Duodenal mucosa (tissue), 2 donors: Measurements from ENCODE around the gene PLCB4.

Experiments used
- H3K27ac ChIP-seq: one replicate; pipeline ENCODE4 v1.7.0; 2013; ENCODE audit warnings: low read depth, low read length
- H3K27me3 ChIP-seq, 2 donors: one replicate each; pipeline ENCODE4 v1.7.0; 2013; ENCODE audit warnings: low read length in 2 of 2, control low read depth in 1 of 2; ENCODE audit not compliant: insufficient read depth in 2 of 2, control insufficient read depth in 1 of 2
- H3K36me3 ChIP-seq, 2 donors: one replicate each; pipeline ENCODE4 v1.7.0; 2013; ENCODE audit warnings: low read length in 2 of 2, control low read depth in 1 of 2; ENCODE audit not compliant: insufficient read depth in 2 of 2, control insufficient read depth in 1 of 2
- H3K4me1 ChIP-seq, 2 donors: one replicate each; pipeline ENCODE4 v1.7.0; 2013; ENCODE audit warnings: low read length in 2 of 2, control low read depth in 1 of 2; ENCODE audit not compliant: insufficient read depth in 2 of 2, control insufficient read depth in 1 of 2
- H3K4me3 ChIP-seq, 2 donors: one replicate each; pipeline ENCODE4 v1.7.0; 2013; ENCODE audit warnings: low read length in 2 of 2, low read depth in 1 of 2
- H3K9ac ChIP-seq, 2 donors: one replicate each; pipeline ENCODE4 v1.7.0; 2013; ENCODE audit warnings: low read length in 2 of 2, low read depth in 1 of 2
- H3K9me3 ChIP-seq, 2 donors: one replicate each; pipeline ENCODE4 v1.7.0; 2013; ENCODE audit warnings: low read length in 2 of 2, control low read depth in 1 of 2; ENCODE audit not compliant: control insufficient read depth in 1 of 2

PLCB4 gene

GRCh38 chr20:9493803-9494202 is 424.9 kb downstream of the PLCB4 start:
- H3K27ac ChIP-seq = no peak overlapping the region
- H3K36me3 ChIP-seq = no peaks in the 10 kb centered on the region
- H3K9ac ChIP-seq = no peak overlapping the region
- H3K9me3 ChIP-seq = no peaks in the 10 kb centered on the region
- H3K27me3 ChIP-seq = no peaks in the 10 kb centered on the region
- H3K4me1 ChIP-seq = no peaks in the 10 kb centered on the region
- H3K4me3 ChIP-seq = no peak overlapping the region

- H3K27me3 ChIP-seq = no peaks in the 10 kb centered on the region
- no peaks in the 10 kb centered on the region for H3K9me3 ChIP-seq
- peaks cover 0 to 6% of the 10 kb centered on the region in 2 donors for H3K4me1 ChIP-seq
- H3K4me3 ChIP-seq = no peak overlapping the region
- no peaks in the 10 kb centered on the region for H3K36me3 ChIP-seq
- H3K9ac ChIP-seq = no peak overlapping the region
- H3K27ac ChIP-seq = no peak overlapping the region
These were observed 426.8 kb downstream of the PLCB4 start for GRCh38 chr20:9495701-9496100.

- Histone ChIP-seq H3K9ac (no peak overlapping the region), H3K9me3 (no peaks in the 10 kb centered on the region), H3K4me1 (peaks cover 0 to 6% of the 10 kb centered on the region in 2 donors)
These were observed 427.3 kb downstream of the PLCB4 start for GRCh38 chr20:9496155-9496554.

GRCh38 chr20:9498322-9498721 is 429.4 kb downstream of the PLCB4 start:
- no peaks in the 10 kb centered on the region for H3K27me3 ChIP-seq
- H3K9ac ChIP-seq = no peak overlapping the region
- no peak overlapping the region for H3K27ac ChIP-seq
- peaks cover 0 to 6% of the 10 kb centered on the region in 2 donors for H3K4me1 ChIP-seq
- no peaks in the 10 kb centered on the region for H3K36me3 ChIP-seq
- no peaks in the 10 kb centered on the region for H3K9me3 ChIP-seq
- H3K4me3 ChIP-seq = no peak overlapping the region

More at GRCh38 chr20:9496155-9496554, 427.3 kb downstream of the PLCB4 start:
- Histone ChIP-seq H3K27me3 (no peaks in the 10 kb centered on the region), H3K27ac (no peak overlapping the region), H3K36me3 (no peaks in the 10 kb centered on the region), H3K4me3 (no peak overlapping the region)

GRCh38 chr20:9499126-9499899 is 430.4 kb downstream of the PLCB4 start:
- H3K4me1 ChIP-seq = peaks cover 0 to 6% of the 10 kb centered on the region in 2 donors

GRCh38 chr20:9500121-9500520 is 431.2 kb downstream of the PLCB4 start:
- H3K27me3 ChIP-seq = no peaks in the 10 kb centered on the region
- no peak overlapping the region for H3K4me3 ChIP-seq
- peaks cover 0 to 6% of the 10 kb centered on the region in 2 donors for H3K4me1 ChIP-seq
- H3K9me3 ChIP-seq = no peaks in the 10 kb centered on the region
- no peak overlapping the region for H3K9ac ChIP-seq
- no peaks in the 10 kb centered on the region for H3K36me3 ChIP-seq
- H3K27ac ChIP-seq = no peak overlapping the region

More at GRCh38 chr20:9499126-9499899, 430.4 kb downstream of the PLCB4 start:
- no peak overlapping the region for H3K4me3 ChIP-seq
- H3K27ac ChIP-seq = no peak overlapping the region
- no peaks in the 10 kb centered on the region for H3K27me3 ChIP-seq
- H3K9ac ChIP-seq = no peak overlapping the region
- H3K9me3 ChIP-seq = no peaks in the 10 kb centered on the region
- H3K36me3 ChIP-seq = no peaks in the 10 kb centered on the region

GRCh38 chr20:9501473-9501872 is 432.6 kb downstream of the PLCB4 start:
- peaks cover 11 to 12% of the 10 kb centered on the region in 2 donors for H3K27me3 ChIP-seq
- no peak overlapping the region for H3K9ac ChIP-seq
- H3K9me3 ChIP-seq = no peaks in the 10 kb centered on the region
- H3K4me3 ChIP-seq = no peak overlapping the region
- no peak overlapping the region for H3K27ac ChIP-seq
- no peaks in the 10 kb centered on the region for H3K36me3 ChIP-seq
- H3K4me1 ChIP-seq = peaks cover 0 to 6% of the 10 kb centered on the region in 2 donors

GRCh38 chr20:9503526-9504245 is 434.8 kb downstream of the PLCB4 start:
- Histone ChIP-seq H3K27ac (no peak overlapping the region), H3K9ac (no peak overlapping the region), H3K4me3 (no peak overlapping the region), H3K9me3 (no peaks in the 10 kb centered on the region), H3K4me1 (peaks cover 0 to 6% of the 10 kb centered on the region in 2 donors), H3K36me3 (no peaks in the 10 kb centered on the region), H3K27me3 (peaks cover 24 to 32% of the 10 kb centered on the region in 2 donors)

GRCh38 chr20:9506280-9506821 is 437.5 kb downstream of the PLCB4 start:
- H3K27ac ChIP-seq = no peak overlapping the region
- H3K9me3 ChIP-seq = no peaks in the 10 kb centered on the region
- H3K9ac ChIP-seq = no peak overlapping the region
- H3K4me3 ChIP-seq = no peak overlapping the region
- peaks cover 35 to 43% of the 10 kb centered on the region in 2 donors for H3K27me3 ChIP-seq
- no peaks in the 10 kb centered on the region for H3K36me3 ChIP-seq
- no peaks in the 10 kb centered on the region for H3K4me1 ChIP-seq

GRCh38 chr20:9506964-9507369 is 438.1 kb downstream of the PLCB4 start:
- Histone ChIP-seq H3K27ac (no peak overlapping the region), H3K9me3 (no peaks in the 10 kb centered on the region), H3K36me3 (no peaks in the 10 kb centered on the region), H3K4me1 (no peaks in the 10 kb centered on the region), H3K9ac (no peak overlapping the region), H3K4me3 (no peak overlapping the region), H3K27me3 (peaks cover 35 to 43% of the 10 kb centered on the region in 2 donors)
